Fibroblast of mammary gland (primary cell): ENCODE measurements around the gene FEZ2.
A peak's percentile ranks its signal among the peaks of the same experiment; 100 is the strongest.
"Not testable (repeated sequence)": the region's sequence is repeated elsewhere in the genome, so short reads cannot be mapped to it uniquely, and the experiment has no call there.

ENCODE experiments used
- DNase-seq: peaks from one replicate; pipeline ENCODE4 v3.0.0-alpha.2; 2010; ENCODE audit warnings: low read depth
- H3K4me3 ChIP-seq: 2 replicates; pipeline ENCODE4 v1.5.1; 2011; ENCODE audit warnings: low read depth, mild to moderate bottlenecking, low read length, moderate library complexity; ENCODE audit not compliant: control insufficient read depth
- TF ChIP-seq, protein P1 (sequence below): conservative IDR thresholded peaks from 2 replicates; pipeline ENCODE4 v1.5.1; 2011; ENCODE audit warnings: low read depth, low read length, inconsistent platforms; ENCODE audit not compliant: control insufficient read depth, insufficient read depth

Gene FEZ2

DNA sequence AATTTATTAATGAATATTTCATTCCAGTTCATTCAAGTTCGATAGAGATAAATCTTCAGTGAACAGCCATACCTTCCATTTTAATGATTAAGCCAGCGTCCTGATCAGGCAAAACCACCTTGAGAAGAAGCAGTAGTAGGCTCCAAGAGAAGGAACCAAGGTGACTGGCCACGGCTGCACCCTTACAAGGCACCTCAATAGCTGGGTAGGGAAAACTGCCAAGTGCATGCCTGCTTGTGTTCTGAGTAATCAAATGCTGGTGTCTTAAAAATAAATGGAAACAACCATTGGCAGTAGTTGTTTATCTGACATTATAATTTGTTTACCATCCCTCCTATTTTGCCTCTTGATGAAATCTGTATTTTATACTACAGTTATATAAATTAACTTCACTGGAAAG lies 10.0 kb upstream of the FEZ2 start:
- TF ChIP-seq, protein P1, sequence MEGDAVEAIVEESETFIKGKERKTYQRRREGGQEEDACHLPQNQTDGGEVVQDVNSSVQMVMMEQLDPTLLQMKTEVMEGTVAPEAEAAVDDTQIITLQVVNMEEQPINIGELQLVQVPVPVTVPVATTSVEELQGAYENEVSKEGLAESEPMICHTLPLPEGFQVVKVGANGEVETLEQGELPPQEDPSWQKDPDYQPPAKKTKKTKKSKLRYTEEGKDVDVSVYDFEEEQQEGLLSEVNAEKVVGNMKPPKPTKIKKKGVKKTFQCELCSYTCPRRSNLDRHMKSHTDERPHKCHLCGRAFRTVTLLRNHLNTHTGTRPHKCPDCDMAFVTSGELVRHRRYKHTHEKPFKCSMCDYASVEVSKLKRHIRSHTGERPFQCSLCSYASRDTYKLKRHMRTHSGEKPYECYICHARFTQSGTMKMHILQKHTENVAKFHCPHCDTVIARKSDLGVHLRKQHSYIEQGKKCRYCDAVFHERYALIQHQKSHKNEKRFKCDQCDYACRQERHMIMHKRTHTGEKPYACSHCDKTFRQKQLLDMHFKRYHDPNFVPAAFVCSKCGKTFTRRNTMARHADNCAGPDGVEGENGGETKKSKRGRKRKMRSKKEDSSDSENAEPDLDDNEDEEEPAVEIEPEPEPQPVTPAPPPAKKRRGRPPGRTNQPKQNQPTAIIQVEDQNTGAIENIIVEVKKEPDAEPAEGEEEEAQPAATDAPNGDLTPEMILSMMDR = no peak
- DNase-seq = no peak
- H3K4me3 ChIP-seq = no peak overlapping the region

DNA sequence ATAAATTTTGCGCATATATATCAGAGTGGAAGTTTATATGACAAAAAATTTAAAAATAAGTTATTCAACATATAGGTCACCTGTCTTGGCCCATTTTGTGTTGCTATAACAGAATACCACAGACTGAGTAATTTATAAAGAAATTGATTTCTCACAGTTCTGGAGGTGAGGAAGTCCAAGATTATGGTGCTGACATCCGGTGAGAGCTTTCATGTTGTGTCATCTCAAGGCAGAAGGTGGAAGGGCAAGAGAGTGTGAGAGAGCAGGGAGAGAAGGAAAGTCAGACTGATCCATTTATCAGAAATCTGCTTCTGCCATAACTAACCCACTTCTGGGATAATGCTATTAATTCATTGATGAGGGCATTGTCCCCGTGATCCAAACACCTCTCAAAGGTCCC lies 9.0 kb upstream of the FEZ2 start:
- TF ChIP-seq, protein P1 = no peak
- no peak for DNase-seq
- no peak overlapping the region for H3K4me3 ChIP-seq

DNA sequence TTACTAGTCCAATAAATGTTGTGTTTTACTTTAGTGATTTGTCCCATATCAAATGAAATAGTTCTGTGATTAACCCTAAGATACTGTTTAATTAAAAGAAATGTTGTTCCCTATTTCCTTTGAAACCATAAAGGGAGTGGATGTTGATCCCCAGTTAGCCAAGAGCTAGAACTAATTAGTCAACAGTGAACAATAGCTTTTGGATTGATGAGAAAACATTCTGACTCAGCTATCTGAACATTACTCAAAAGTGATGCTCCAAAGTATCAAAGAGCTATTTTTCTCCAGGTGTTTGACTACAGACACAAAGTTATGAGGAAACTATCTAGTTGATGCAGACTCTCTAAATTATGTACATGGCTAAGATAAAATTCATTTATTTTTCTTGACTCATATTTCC lies 7.3 kb upstream of the FEZ2 start:
- DNase-seq = no peak
- no peak overlapping the region for H3K4me3 ChIP-seq
- TF ChIP-seq, protein P1 = no peak

DNA sequence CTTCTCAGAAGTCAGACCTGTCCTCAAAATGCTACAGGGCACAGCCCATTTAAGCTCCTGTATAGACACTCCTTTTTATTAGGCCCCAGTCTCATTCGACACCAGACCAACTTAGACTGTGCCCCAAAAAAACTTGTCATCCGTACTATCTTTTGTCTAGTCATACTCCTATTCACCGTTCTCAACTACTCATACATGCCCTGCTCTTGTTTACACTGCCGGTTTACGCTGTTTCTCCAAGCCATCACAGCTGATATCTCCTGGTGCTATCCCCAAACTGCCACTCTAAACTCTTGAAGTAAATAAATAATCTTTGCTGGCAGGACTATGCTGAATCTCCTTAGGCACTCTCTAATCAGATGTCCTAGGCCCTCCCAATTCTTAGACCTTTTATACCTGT lies 5.7 kb upstream of the FEZ2 start:
- not testable (repeated sequence) for H3K4me3 ChIP-seq, DNase-seq

DNA sequence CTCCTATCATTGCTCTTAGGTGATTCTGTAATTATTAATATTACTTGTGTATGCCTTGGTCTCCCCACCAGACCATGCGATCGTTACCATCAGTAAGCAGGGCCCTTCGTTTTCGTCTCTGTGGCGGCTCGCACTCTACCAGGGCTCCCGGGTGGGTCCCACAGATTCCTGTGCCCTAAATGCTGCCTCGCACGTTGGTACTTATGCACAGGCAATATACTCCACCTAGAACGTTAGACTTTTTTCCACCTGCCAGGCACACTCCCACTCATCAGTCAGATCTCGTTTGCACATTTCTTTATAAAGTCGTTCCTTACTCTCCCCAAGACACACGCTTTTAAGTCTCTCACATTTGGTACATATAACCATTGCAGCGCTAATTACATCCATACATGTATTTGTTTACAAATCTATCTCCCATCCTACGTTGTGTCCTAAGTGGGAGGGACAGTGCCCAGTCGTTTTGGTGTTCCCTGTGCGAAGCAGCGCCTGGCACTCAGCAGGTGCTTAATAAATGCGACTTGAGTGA lies 901 bp downstream of the FEZ2 start:
- H3K4me3 ChIP-seq = peak overlapping the region; percentile 92
- DNase-seq = no peak
- TF ChIP-seq, protein P1 = no peak

DNA sequence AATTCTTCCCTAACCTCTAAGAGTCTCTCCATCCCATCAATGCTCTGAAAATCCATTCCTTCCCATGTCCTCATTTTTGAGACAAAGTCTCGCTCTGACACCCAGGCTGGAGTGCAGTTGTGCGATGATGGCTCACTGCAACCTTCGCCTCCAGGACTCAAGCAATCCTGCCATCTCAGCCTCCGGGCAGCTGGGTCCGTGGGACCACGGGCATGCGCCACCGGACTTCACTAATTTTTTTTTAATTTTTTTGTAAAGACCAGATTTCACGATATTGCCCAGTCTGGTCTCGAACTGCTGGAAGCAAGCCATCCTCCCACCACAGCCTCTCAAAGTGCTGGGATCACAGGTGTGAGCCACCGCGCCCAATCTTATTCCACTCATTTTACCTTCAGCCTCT lies 1.6 kb downstream of the FEZ2 start:
- peak overlapping the region; percentile 92 for H3K4me3 ChIP-seq
- DNase-seq = no peak
- TF ChIP-seq, protein P1 = no peak

DNA sequence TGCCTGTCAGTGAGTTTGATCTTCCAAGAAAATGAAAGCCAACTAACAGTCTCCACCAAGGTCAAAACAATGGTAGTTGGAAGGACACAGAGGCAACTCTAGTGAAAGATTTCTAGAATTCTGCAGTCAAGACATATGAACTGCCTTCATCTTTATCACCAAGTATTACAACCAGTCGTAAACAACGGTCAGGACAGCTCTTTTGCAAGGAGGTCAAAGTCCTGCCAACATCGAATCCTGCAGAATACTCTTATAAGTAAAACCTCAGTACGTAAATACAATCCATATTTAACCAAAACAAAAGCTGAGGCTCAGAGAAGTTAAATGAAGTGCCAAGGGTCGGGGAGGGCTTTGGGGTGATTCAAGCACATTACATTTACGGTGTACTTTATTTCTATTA lies 3.1 kb downstream of the FEZ2 start:
- H3K4me3 ChIP-seq = no peak overlapping the region
- TF ChIP-seq, protein P1 = no peak
- no peak for DNase-seq
